ENCODE data around the gene PRTN3. TPM values are rescaled to one million over a fixed set of nuclear protein-coding genes. Genes with fewer than 3 reads are reported as not detected.

PRTN3 gene
- total RNA-seq, 6 donors from 2014 or later: 1.1 to 9.4 TPM; not detected in 4

- Histone ChIP-seq H3K9me3 (no peaks in the 10 kb centered on the region), H3K27ac (no peak overlapping the region), H3K27me3 (no peaks in the 10 kb centered on the region), H3K4me1 (peaks cover 14 to 32% (median 18%) of the 10 kb centered on the region in 4 donors), H3K36me3 (peaks cover 83 to 98% (median 88%) of the 10 kb centered on the region in 4 donors), H3K4me3 (no peak overlapping the region)
- no peak for TF ChIP-seq POLR2AphosphoS5 (IDR thresholded peaks at IDR 0.05)
- no peak for TF ChIP-seq POLR2A (IDR thresholded peaks at IDR 0.05)
- DNase-seq: peak in 1 of 2 donors; percentile 75
- ATAC-seq (ENCODE audit: low FRiP score in 2 of 2): no peak
- WGBS, 2 donors: 90 to 91% methylated on average over 27 to 34 of the region's 34 CpGs
Observed at GRCh38 chr19:806815-807421, 33.9 kb upstream of the PRTN3 start.

- no peak for TF ChIP-seq EP300 (IDR thresholded peaks at IDR 0.05)
- no peak for TF ChIP-seq CTCF (IDR thresholded peaks at IDR 0.05)
- no peak for TF ChIP-seq POLR2A (IDR thresholded peaks at IDR 0.05)
- TF ChIP-seq POLR2AphosphoS5 (IDR thresholded peaks at IDR 0.05): no peak
- Histone ChIP-seq H3K9me3 (no peaks in the 10 kb centered on the region), H3K4me1 (peaks cover 5 to 23% (median 9%) of the 10 kb centered on the region in 4 donors), H3K27ac (no peak overlapping the region), H3K4me3 (no peak overlapping the region), H3K27me3 (no peaks in the 10 kb centered on the region), H3K36me3 (peaks cover 87 to 100% (median 92%) of the 10 kb centered on the region in 4 donors)
- no peak for ATAC-seq (ENCODE audit: low FRiP score in 2 of 2)
- 92% methylated on average over 43 to 44 of the region's 44 CpGs for WGBS, 2 donors
- peak in 1 of 2 donors; percentile 81 for DNase-seq
Observed at GRCh38 chr19:807627-808422, 33.0 kb upstream of the PRTN3 start.

GRCh38 chr19:808423-808775 lies 32.4 kb upstream of the PRTN3 start:
- ATAC-seq (ENCODE audit: low FRiP score in 2 of 2): no peak
- no peak overlapping the region for H3K4me3 ChIP-seq
- peaks cover 0 to 17% (median 4%) of the 10 kb centered on the region in 4 donors for H3K4me1 ChIP-seq
- TF ChIP-seq POLR2A (IDR thresholded peaks at IDR 0.05) (no peak), EP300 (IDR thresholded peaks at IDR 0.05) (no peak), CTCF (IDR thresholded peaks at IDR 0.05) (no peak), POLR2AphosphoS5 (IDR thresholded peaks at IDR 0.05) (no peak)
- 92 to 100% methylated on average over 7 to 10 of the region's 26 CpGs for WGBS, 2 donors
- DNase-seq: peak in 1 of 2 donors; percentile 83
- H3K36me3 ChIP-seq: peaks cover 91 to 100% (median 94%) of the 10 kb centered on the region in 4 donors
- no peak overlapping the region for H3K27ac ChIP-seq
- H3K27me3 ChIP-seq: no peaks in the 10 kb centered on the region
- H3K9me3 ChIP-seq: no peaks in the 10 kb centered on the region

- Histone ChIP-seq H3K4me1 (peaks cover 0 to 12% (median 0%) of the 10 kb centered on the region in 4 donors), H3K4me3 (no peak overlapping the region), H3K9me3 (no peaks in the 10 kb centered on the region), H3K27me3 (no peaks in the 10 kb centered on the region), H3K27ac (no peak overlapping the region), H3K36me3 (peaks cover 73 to 92% (median 83%) of the 10 kb centered on the region in 4 donors)
- no peak for ATAC-seq (ENCODE audit: low FRiP score in 2 of 2)
- WGBS, 2 donors: 85 to 91% methylated on average over 16 to 28 of the region's 30 CpGs
- TF ChIP-seq CTCF (IDR thresholded peaks at IDR 0.05): no peak
- TF ChIP-seq POLR2A (IDR thresholded peaks at IDR 0.05): no peak
- no peak for TF ChIP-seq POLR2AphosphoS5 (IDR thresholded peaks at IDR 0.05)
- no peak for TF ChIP-seq EP300 (IDR thresholded peaks at IDR 0.05)
- peak in 1 of 2 donors; percentile 67 for DNase-seq
Observed at GRCh38 chr19:810077-810855, 30.5 kb upstream of the PRTN3 start.

Data from upper lobe of left lung (tissue), 6 donors.